ENCODE data around the gene ABI1.
"Not testable (repeated sequence)": the region's sequence is repeated elsewhere in the genome, so short reads cannot be mapped to it uniquely, and the experiment has no call there.

ABI1 gene

GRCh38 chr10:26804418-26805393 lies 56.1 kb downstream of the ABI1 start:
- DNase-seq (ENCODE audit: low spot score) = no peak

GRCh38 chr10:26803849-26804248 lies 56.9 kb downstream of the ABI1 start:
- DNase-seq (ENCODE audit: low spot score) = no peak

- DNase-seq (ENCODE audit: low spot score) = no peak
Observed at GRCh38 chr10:26802527-26802926, 58.2 kb downstream of the ABI1 start.

GRCh38 chr10:26801831-26802230 lies 58.9 kb downstream of the ABI1 start:
- no peak for DNase-seq (ENCODE audit: low spot score)

GRCh38 chr10:26801274-26801673 lies 59.5 kb downstream of the ABI1 start:
- no peak for DNase-seq (ENCODE audit: low spot score)

- no peak for DNase-seq (ENCODE audit: low spot score)
Observed at GRCh38 chr10:26800468-26800867, 60.3 kb downstream of the ABI1 start.

GRCh38 chr10:26799342-26799741 lies 61.4 kb downstream of the ABI1 start:
- DNase-seq (ENCODE audit: low spot score) = no peak

- no peak for DNase-seq (ENCODE audit: low spot score)
Observed at GRCh38 chr10:26798298-26798697, 62.5 kb downstream of the ABI1 start.

GRCh38 chr10:26797340-26797739 lies 63.4 kb downstream of the ABI1 start:
- DNase-seq (ENCODE audit: low spot score) = no peak

GRCh38 chr10:26792758-26793495 lies 67.8 kb downstream of the ABI1 start:
- no peak for DNase-seq (ENCODE audit: low spot score)

GRCh38 chr10:26790221-26790995 lies 70.3 kb downstream of the ABI1 start:
- no peak for DNase-seq (ENCODE audit: low spot score)

- not testable (repeated sequence) for DNase-seq (ENCODE audit: low spot score)
Observed at GRCh38 chr10:26789779-26790178, 71.0 kb downstream of the ABI1 start.

GRCh38 chr10:26787362-26787761 lies 73.4 kb downstream of the ABI1 start:
- DNase-seq (ENCODE audit: low spot score) = no peak

- DNase-seq (ENCODE audit: low spot score) = peak; percentile 39
Observed at GRCh38 chr10:26781797-26782196, 79.0 kb downstream of the ABI1 start.

GRCh38 chr10:26780793-26781601 lies 79.8 kb downstream of the ABI1 start:
- DNase-seq (ENCODE audit: low spot score) = peak; percentile 86

GRCh38 chr10:26780106-26780792 lies 80.5 kb downstream of the ABI1 start:
- no peak for DNase-seq (ENCODE audit: low spot score)

- DNase-seq (ENCODE audit: low spot score) = no peak
Observed at GRCh38 chr10:26779176-26779860, 81.4 kb downstream of the ABI1 start.

- DNase-seq (ENCODE audit: low spot score) = no peak
Observed at GRCh38 chr10:26777686-26778085, 83.1 kb downstream of the ABI1 start.

- DNase-seq (ENCODE audit: low spot score) = no peak
Observed at GRCh38 chr10:26776258-26776657, 84.5 kb downstream of the ABI1 start.

GRCh38 chr10:26773633-26774032 lies 87.1 kb downstream of the ABI1 start:
- DNase-seq (ENCODE audit: low spot score) = no peak

Data from RKO (cell line).